H9 (cell line): Measurements from ENCODE around the gene SORCS2. TPM values are rescaled to one million over a fixed set of nuclear protein-coding genes. Genes with fewer than 3 reads are reported as not detected.

Experiments
- DNase-seq: peaks from one replicate; pipeline ENCODE4 v3.0.0-alpha.2; 2017
- H2AFZ ChIP-seq: one replicate; pipeline ENCODE4 v1.6.1; 2013; ENCODE audit warnings: mild to moderate bottlenecking, low read length, control low read depth, moderate library complexity
- H2AK5ac ChIP-seq: 2 replicates; pipeline ENCODE4 v1.6.1; 2013; ENCODE audit warnings: low read length, control low read depth, mixed read lengths; ENCODE audit not compliant: insufficient read length
- H2BK120ac ChIP-seq: one replicate; pipeline ENCODE4 v1.6.1; 2013; ENCODE audit warnings: low read depth, mild to moderate bottlenecking, low read length, control low read depth, inconsistent platforms; ENCODE audit not compliant: poor library complexity, severe bottlenecking
- H2BK12ac ChIP-seq: 2 replicates; pipeline ENCODE4 v1.6.1; 2013; ENCODE audit warnings: low read length, control low read depth, mixed read lengths, low read depth; ENCODE audit not compliant: insufficient read length
- H2BK15ac ChIP-seq: 2 replicates; pipeline ENCODE4 v1.6.1; 2013; ENCODE audit warnings: low read depth, low read length, control low read depth
- H2BK20ac ChIP-seq: one replicate; pipeline ENCODE4 v1.6.1; 2013; ENCODE audit warnings: low read depth, mild to moderate bottlenecking, low read length, control low read depth, inconsistent platforms; ENCODE audit not compliant: poor library complexity, severe bottlenecking
- H2BK5ac ChIP-seq: 2 replicates; pipeline ENCODE4 v1.6.1; 2013; ENCODE audit warnings: low read length, control low read depth, mixed read lengths; ENCODE audit not compliant: insufficient read length
- H3K14ac ChIP-seq: 2 replicates; pipeline ENCODE4 v1.6.1; 2013; ENCODE audit warnings: low read length, control low read depth; ENCODE audit not compliant: insufficient read depth
- H3K18ac ChIP-seq: 2 replicates; pipeline ENCODE4 v1.6.1; 2013; ENCODE audit warnings: low read depth, mild to moderate bottlenecking, mixed read lengths, low read length, control low read depth; ENCODE audit not compliant: insufficient read length
- H3K23ac ChIP-seq: 2 replicates; pipeline ENCODE4 v1.6.1; 2013; ENCODE audit warnings: low read length, control low read depth, mixed read lengths, low read depth; ENCODE audit not compliant: insufficient read length
- H3K23me2 ChIP-seq: 2 replicates; pipeline ENCODE4 v1.6.1; 2013; ENCODE audit warnings: low read depth, mild to moderate bottlenecking, mixed read lengths, low read length, control low read depth; ENCODE audit not compliant: insufficient read length, poor library complexity, severe bottlenecking
- H3K27ac ChIP-seq: 2 replicates; pipeline ENCODE4 v1.5.1; 2013; ENCODE audit warnings: low read length, control low read depth, mixed read lengths, low read depth; ENCODE audit not compliant: insufficient read length
- H3K27me3 ChIP-seq: 2 replicates; pipeline ENCODE4 v1.6.1; 2013; ENCODE audit warnings: low read length, control low read depth, inconsistent platforms; ENCODE audit not compliant: insufficient read depth
- H3K4ac ChIP-seq: 2 replicates; pipeline ENCODE4 v1.6.1; 2013; ENCODE audit warnings: low read depth, mild to moderate bottlenecking, control low read depth, inconsistent platforms, low read length, moderate library complexity
- H3K4me1 ChIP-seq: 2 replicates; pipeline ENCODE4 v1.6.1; 2013; ENCODE audit warnings: low read length, control low read depth, inconsistent platforms; ENCODE audit not compliant: insufficient read depth
- H3K4me2 ChIP-seq: 2 replicates; pipeline ENCODE4 v1.6.1; 2013; ENCODE audit warnings: low read length, control low read depth, mixed read lengths; ENCODE audit not compliant: insufficient read length, insufficient read depth
- H3K56ac ChIP-seq: 2 replicates; pipeline ENCODE4 v1.6.1; 2013; ENCODE audit warnings: low read depth, mild to moderate bottlenecking, mixed read lengths, low read length, control low read depth; ENCODE audit not compliant: insufficient read length
- H3K79me1 ChIP-seq: 2 replicates; pipeline ENCODE4 v1.6.1; 2013; ENCODE audit warnings: low read depth, mild to moderate bottlenecking, moderate library complexity, low read length, control low read depth, inconsistent platforms; ENCODE audit not compliant: insufficient read depth, poor library complexity, severe bottlenecking
- H3K79me2 ChIP-seq: 2 replicates; pipeline ENCODE4 v1.6.1; 2013; ENCODE audit warnings: low read length, control low read depth, inconsistent platforms; ENCODE audit not compliant: insufficient read depth
- H3K9ac ChIP-seq: 2 replicates; pipeline ENCODE4 v1.6.1; 2013; ENCODE audit warnings: low read length, control low read depth, mixed read lengths; ENCODE audit not compliant: insufficient read length; ENCODE audit errors: extremely low read depth
- H3K9me3 ChIP-seq: one replicate; pipeline ENCODE4 v1.6.1; 2013; ENCODE audit warnings: low read depth, low read length, inconsistent platforms; ENCODE audit not compliant: control insufficient read depth
- H3T11ph ChIP-seq: one replicate; pipeline ENCODE4 v1.6.1; 2013; ENCODE audit warnings: mild to moderate bottlenecking, low read length, control low read depth, inconsistent platforms
- H4K20me1 ChIP-seq: one replicate; pipeline ENCODE4 v1.6.1; 2013; ENCODE audit not compliant: control insufficient read depth, insufficient read length, insufficient read depth
- H4K5ac ChIP-seq: 2 replicates; pipeline ENCODE4 v1.6.1; 2013; ENCODE audit warnings: low read depth, mild to moderate bottlenecking, mixed read lengths, low read length, control low read depth; ENCODE audit not compliant: insufficient read length
- H4K8ac ChIP-seq: replicated peaks from 2 replicates; pipeline ENCODE4 v1.6.1; 2013; ENCODE audit warnings: low read length, control low read depth, mixed read lengths, low read depth; ENCODE audit not compliant: insufficient read length
- H4K91ac ChIP-seq: 2 replicates; pipeline ENCODE4 v1.6.1; 2013; ENCODE audit warnings: low read depth, mild to moderate bottlenecking, moderate library complexity, mixed read lengths, low read length, control low read depth; ENCODE audit not compliant: insufficient read length
- H3K27ac Mint-ChIP-seq, 3 experiments: 2 replicates in 2 of 3; 3 replicates in 1 of 3; pipeline ENCODE4 v1.8.0; 2020 to 2021; ENCODE audit warnings: mixed read lengths in 3 of 3, mild to moderate bottlenecking in 1 of 3, moderate library complexity in 1 of 3
- H3K27me3 Mint-ChIP-seq: 2 replicates; pipeline ENCODE4 v1.8.0; 2021; ENCODE audit warnings: low read depth, mild to moderate bottlenecking, moderate library complexity, mixed read lengths
- H3K36me3 Mint-ChIP-seq, 3 experiments: 2 replicates in 2 of 3; 3 replicates in 1 of 3; pipeline ENCODE4 v1.8.0; 2020 to 2021; ENCODE audit warnings: low read depth in 3 of 3, mixed read lengths in 3 of 3; ENCODE audit not compliant: insufficient read depth in 1 of 3
- H3K4me1 Mint-ChIP-seq, 2 experiments: 2 replicates each; pipeline ENCODE4 v1.8.0; 2020; ENCODE audit warnings: mixed read lengths in 2 of 2
- H3K4me3 Mint-ChIP-seq, 2 experiments: 2 replicates in 1 of 2; 3 replicates in 1 of 2; pipeline ENCODE4 v1.8.0; 2020 to 2021; ENCODE audit warnings: mild to moderate bottlenecking in 2 of 2, mixed read lengths in 2 of 2, moderate library complexity in 1 of 2
- H3K9me3 Mint-ChIP-seq, 2 experiments: 2 replicates in 1 of 2; 3 replicates in 1 of 2; pipeline ENCODE4 v1.8.0; 2020; ENCODE audit warnings: mild to moderate bottlenecking in 2 of 2, mixed read lengths in 2 of 2, moderate library complexity in 1 of 2
- CTCF ChIP-seq: fragments of 200-600 bp; sonication (generic); conservative IDR thresholded peaks from 3 replicates; pipeline ENCODE4 v1.8.0; 2021; ENCODE audit warnings: antibody characterized with exemption, mild to moderate bottlenecking
- WGBS: extraction: QIAGEN DNeasy Blood & Tissue Kit; methylation state at CpG from one replicate; pipeline ENCODE4 v1.1.7; 2013; ENCODE audit warnings: missing lambda C conversion rate, low lambda C conversion rate, mixed read lengths; ENCODE audit not compliant: insufficient read length; ENCODE audit errors: extremely low coverage; 5-methylcytosine and 5-hydroxymethylcytosine counted together
- total RNA-seq: library from RNA; stranded (reverse); gene quantifications from 2 replicates; pipeline ENCODE4 v1.2.1, GENCODE V29; 2021

Gene SORCS2
- total RNA-seq, 1 experiment from 2014 or later = 0.57 TPM

DNA sequence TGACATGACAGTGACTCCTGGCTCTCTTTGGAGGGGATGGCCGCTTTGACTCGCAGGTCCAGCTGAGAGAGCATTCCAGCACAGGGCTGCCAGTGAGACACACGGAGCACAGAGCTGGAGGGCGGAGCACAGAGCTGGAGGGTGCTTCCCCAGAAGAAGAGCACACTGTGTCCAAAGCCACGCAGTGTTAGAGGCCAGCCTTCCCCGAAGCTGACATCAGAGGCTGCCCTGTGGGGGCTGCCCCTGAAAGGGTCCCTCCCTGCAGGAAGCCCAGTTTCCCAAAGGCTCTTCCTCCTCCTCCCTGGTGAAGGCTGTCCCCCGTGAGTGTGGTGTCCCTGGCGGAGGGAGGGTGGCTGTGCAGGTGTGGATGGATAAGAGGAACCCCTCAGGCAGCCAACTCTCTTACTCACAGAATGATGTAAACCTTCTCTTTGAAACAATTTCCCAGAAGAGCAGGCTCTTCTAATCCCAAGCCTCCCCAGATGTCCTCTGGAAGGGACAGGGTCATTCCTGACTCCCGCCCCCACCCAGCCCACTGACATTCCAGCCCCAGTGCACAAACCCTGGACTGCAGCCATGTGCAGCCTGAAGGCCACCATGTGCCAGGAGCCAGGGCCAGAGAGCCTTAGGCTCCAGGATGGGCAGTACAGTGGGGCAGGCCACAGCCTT is 189.0 kb downstream of the SORCS2 start:
- no peak overlapping the region for H2BK12ac ChIP-seq
- H3K79me2 ChIP-seq = no peaks in the 10 kb centered on the region
- no peak overlapping the region for H3K4me3 Mint-ChIP-seq
- no peak overlapping the region for H3K14ac ChIP-seq
- no peaks in the 10 kb centered on the region for H3K4me1 ChIP-seq
- no peaks in the 10 kb centered on the region for H3K79me1 ChIP-seq
- H2BK20ac ChIP-seq = no peak overlapping the region
- no peaks in the 10 kb centered on the region for H4K20me1 ChIP-seq
- peaks cover 0 to 3% of the 10 kb centered on the region in 2 experiments; a peak in 2 of 5 replicates for H3K9me3 Mint-ChIP-seq
- no peak overlapping the region for H3K27ac ChIP-seq
- H3K23me2 ChIP-seq = no peaks in the 10 kb centered on the region
- no peak for TF ChIP-seq CTCF
- no peak overlapping the region for H3T11ph ChIP-seq
- H4K8ac ChIP-seq = no peak overlapping the region
- H3K4me2 ChIP-seq = no peak overlapping the region
- no peak overlapping the region for H4K5ac ChIP-seq
- no peak overlapping the region for H3K23ac ChIP-seq
- no peaks in the 10 kb centered on the region for H3K27me3 ChIP-seq
- peak overlapping the region in 1 of 3 experiments; percentile 67; a peak in 2 of 7 replicates for H3K27ac Mint-ChIP-seq
- peaks cover 3% of the 10 kb centered on the region for H3K27me3 Mint-ChIP-seq
- H2AFZ ChIP-seq = no peak overlapping the region
- H3K4me1 Mint-ChIP-seq = 0 out of 4 replicates have a peak, but pooled peaks cover 0 to 2% of the 10 kb centered on the region in 2 experiments
- H3K4ac ChIP-seq = no peak overlapping the region
- WGBS = no CpG with 5 or more reads among the region's 9 CpGs
- H3K56ac ChIP-seq = no peak overlapping the region
- no peak for DNase-seq
- no peaks in the 10 kb centered on the region for H3K36me3 Mint-ChIP-seq
- no peak overlapping the region for H2BK120ac ChIP-seq
- no peak overlapping the region for H3K18ac ChIP-seq
- no peak overlapping the region for H2AK5ac ChIP-seq
- no peak overlapping the region for H3K9ac ChIP-seq
- no peaks in the 10 kb centered on the region for H3K9me3 ChIP-seq
- no peak overlapping the region for H2BK5ac ChIP-seq
- H4K91ac ChIP-seq = no peak overlapping the region
- no peak overlapping the region for H2BK15ac ChIP-seq
